ENCODE measurements around the gene BARHL1.

DNA sequence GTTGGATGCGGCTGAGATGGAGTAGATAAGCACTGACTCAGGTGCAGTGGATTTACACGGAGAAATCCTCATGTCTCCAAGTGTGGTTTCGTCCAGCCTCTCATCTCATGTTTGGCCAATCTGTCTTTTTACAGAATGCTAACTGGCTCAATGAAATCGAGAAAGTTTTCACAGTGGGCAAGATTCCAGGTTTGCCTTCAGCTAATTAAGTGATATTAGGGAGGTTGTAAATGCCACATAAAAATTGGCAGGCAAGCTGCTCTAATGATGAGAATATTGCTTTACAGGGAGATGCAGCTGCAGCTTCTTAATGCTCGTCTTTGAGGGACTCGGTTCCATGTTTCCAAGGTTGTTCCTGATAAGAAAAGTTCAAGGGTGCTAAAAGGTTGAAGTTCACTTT lies 23.7 kb downstream of the BARHL1 start:
- TF ChIP-seq POLR2A (IDR thresholded peaks at IDR 0.05; ENCODE audit: low read depth, low read length) (no peak), CTCF (conservative IDR thresholded peaks at IDR 0.05; ENCODE audit: low read depth, low read length) (no peak), CEBPB (IDR thresholded peaks at IDR 0.05; ENCODE audit: low read depth, low read length) (no peak), BHLHE40 (IDR thresholded peaks at IDR 0.05; ENCODE audit: low read depth, low read length) (no peak), SMC3 (IDR thresholded peaks at IDR 0.05; ENCODE audit: low read depth, low read length) (no peak)
- TF ChIP-seq, protein P1, sequence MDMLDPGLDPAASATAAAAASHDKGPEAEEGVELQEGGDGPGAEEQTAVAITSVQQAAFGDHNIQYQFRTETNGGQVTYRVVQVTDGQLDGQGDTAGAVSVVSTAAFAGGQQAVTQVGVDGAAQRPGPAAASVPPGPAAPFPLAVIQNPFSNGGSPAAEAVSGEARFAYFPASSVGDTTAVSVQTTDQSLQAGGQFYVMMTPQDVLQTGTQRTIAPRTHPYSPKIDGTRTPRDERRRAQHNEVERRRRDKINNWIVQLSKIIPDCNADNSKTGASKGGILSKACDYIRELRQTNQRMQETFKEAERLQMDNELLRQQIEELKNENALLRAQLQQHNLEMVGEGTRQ (IDR thresholded peaks at IDR 0.05; ENCODE audit: low read depth, low read length), result no peak

Measured in IMR-90 (cell line).